C4-2B (cell line): ENCODE data around the gene TNFSF8.

Source experiments
- ZFX ChIP-seq: fragments of 450-650 bp; IDR thresholded peaks from 2 replicates; pipeline ENCODE4 v1.6.1; 2017
- TF ChIP-seq, protein P1 (sequence below): fragments of 450-650 bp; conservative IDR thresholded peaks from 2 replicates; pipeline ENCODE4 v1.5.1; 2017; ENCODE audit warnings: mild to moderate bottlenecking

DNA sequence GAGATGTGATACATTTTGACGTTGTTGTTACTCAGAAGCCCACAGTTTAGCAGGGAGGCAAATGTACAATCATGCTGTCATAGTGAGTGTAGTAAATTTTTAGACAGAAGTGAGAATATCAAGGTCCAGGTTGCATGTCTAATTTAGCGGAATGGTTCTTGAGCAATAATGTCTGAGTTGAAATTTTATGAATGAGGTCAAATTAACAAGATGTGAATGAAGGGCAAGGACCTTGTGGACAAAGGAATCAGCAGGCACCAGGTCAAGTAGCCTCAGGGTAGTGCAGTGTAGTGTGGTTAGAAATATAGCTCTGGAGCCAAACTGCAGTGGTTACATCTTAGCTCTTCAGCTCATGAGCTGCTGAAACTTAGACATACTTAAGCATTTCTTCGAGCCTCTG, 36.2 kb downstream of the TNFSF8 start:
- TF ChIP-seq, protein P1, sequence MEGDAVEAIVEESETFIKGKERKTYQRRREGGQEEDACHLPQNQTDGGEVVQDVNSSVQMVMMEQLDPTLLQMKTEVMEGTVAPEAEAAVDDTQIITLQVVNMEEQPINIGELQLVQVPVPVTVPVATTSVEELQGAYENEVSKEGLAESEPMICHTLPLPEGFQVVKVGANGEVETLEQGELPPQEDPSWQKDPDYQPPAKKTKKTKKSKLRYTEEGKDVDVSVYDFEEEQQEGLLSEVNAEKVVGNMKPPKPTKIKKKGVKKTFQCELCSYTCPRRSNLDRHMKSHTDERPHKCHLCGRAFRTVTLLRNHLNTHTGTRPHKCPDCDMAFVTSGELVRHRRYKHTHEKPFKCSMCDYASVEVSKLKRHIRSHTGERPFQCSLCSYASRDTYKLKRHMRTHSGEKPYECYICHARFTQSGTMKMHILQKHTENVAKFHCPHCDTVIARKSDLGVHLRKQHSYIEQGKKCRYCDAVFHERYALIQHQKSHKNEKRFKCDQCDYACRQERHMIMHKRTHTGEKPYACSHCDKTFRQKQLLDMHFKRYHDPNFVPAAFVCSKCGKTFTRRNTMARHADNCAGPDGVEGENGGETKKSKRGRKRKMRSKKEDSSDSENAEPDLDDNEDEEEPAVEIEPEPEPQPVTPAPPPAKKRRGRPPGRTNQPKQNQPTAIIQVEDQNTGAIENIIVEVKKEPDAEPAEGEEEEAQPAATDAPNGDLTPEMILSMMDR = no peak
- TF ChIP-seq ZFX = no peak
